DMS53 treated with DMSO at 0.1 percent for 48 hours (cell line): ENCODE measurements around the gene COL4A1.

Source experiments
- DNase-seq: peaks from one replicate; lab custom pipeline; 2025; ENCODE audit not compliant: unreplicated experiment; lab: John Stamatoyannopoulos, UW

The COL4A1 gene

GRCh38 chr13:110309661-110310524 is 2.9 kb upstream of the COL4A1 start:
- no peak for DNase-seq

GRCh38 chr13:110308656-110309359 is 1.9 kb upstream of the COL4A1 start:
- DNase-seq = no peak

DNA sequence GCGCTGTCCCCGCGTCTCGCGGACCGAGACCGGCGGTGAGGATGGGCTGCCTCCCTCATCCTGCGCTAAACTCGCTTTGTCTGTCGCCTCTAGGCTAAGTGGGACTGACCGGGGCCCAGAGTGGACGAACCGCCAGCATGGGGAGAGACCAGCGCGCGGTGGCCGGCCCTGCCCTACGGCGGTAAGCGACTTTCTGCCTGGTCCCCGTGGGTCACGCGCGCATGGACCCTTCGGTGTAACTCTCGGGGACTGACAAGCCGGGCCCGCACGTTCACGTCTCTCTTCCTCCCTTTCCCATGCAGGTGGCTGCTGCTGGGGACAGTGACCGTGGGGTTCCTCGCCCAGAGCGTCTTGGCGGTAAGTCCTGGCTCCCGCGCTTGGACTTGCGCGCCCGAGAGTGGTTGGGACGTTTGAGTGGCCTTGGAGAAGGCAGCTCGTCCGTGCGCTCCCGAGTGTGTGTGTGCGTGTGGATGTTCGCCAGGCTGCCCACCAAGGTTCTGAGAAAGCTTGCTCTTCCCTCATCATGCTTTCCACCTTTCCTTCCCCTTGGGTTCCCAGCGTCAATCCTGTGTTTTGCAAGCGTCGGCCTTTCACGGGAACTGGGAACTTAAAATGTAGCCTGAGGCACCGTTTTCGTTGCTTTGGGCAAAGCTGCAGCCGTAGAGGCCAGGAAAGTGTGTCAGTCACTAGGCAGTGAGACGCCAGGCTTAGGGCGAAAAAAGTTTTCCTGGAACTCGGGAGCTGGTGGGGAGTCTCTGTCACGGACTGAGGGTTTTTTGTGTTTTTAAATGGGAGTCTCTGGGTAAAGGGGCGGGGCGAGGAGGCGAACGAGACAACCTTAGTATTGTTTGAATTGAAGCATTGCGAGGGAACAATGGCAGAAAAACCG is 1.1 kb upstream of the COL4A1 start:
- DNase-seq = no peak

- DNase-seq = no peak
Observed at GRCh38 chr13:110306340-110306959, 507 bp downstream of the COL4A1 start.

DNA sequence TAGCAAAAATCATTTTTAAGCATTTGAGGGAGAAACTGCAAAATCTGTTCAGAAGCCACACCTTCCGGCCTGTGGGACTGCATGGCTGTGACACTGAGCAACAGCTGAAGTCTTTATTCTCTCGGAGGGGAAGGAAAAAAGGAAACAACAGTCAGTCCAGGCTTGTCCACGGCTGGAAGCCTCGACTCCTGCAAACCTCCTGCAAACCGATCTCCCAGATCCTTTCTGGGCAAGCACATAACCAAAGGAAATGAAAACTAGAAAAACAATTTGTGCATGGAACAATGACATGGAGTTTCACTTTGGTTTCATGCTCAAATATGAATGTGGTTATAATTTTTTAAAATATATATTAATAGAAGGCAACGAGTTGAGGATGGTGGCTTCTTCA is 1.0 kb downstream of the COL4A1 start:
- no peak for DNase-seq

GRCh38 chr13:110305544-110305943 is 1.4 kb downstream of the COL4A1 start:
- DNase-seq = no peak

GRCh38 chr13:110305001-110305400 is 2.0 kb downstream of the COL4A1 start:
- DNase-seq = no peak

DNA sequence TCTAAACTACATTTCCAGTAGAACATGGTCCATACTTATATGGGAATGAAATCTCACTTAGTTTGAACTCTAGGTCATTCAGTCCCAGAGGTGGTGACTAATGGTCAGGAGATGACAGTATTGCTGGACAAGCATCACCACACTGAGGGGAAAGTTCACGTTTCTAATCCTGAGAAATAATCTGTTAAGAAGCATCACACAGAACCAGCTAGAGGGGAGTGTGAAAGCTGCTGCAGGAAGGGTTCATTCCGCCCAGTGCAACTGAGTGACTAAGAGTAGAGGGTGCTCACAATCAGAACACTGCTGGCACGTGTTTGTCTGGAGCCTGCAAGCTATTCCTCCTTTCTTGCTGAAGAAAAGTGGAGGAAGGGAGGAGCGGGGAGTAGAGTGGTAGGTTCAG is 2.7 kb downstream of the COL4A1 start:
- no peak for DNase-seq

- no peak for DNase-seq
Observed at GRCh38 chr13:110303644-110304043, 3.3 kb downstream of the COL4A1 start.

DNA sequence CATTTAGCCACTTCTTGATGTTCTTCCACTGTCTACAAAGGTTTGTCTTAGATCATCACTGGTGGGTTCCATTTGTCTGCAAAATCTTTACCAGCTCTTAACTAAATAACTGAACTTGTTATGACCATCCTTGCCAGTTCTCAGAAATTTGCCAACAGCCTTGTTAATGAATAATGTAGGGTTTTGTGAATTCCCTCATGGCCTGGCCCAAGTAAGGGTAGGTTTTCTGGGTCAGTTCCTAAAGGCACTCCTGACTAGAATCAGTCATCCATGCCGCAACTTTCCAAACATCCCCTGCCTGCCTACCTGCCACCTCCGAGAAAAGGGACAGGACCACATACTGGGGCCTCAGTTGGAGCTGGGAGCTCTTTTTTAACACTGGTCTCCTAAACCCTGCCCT is 4.0 kb downstream of the COL4A1 start:
- no peak for DNase-seq

DNA sequence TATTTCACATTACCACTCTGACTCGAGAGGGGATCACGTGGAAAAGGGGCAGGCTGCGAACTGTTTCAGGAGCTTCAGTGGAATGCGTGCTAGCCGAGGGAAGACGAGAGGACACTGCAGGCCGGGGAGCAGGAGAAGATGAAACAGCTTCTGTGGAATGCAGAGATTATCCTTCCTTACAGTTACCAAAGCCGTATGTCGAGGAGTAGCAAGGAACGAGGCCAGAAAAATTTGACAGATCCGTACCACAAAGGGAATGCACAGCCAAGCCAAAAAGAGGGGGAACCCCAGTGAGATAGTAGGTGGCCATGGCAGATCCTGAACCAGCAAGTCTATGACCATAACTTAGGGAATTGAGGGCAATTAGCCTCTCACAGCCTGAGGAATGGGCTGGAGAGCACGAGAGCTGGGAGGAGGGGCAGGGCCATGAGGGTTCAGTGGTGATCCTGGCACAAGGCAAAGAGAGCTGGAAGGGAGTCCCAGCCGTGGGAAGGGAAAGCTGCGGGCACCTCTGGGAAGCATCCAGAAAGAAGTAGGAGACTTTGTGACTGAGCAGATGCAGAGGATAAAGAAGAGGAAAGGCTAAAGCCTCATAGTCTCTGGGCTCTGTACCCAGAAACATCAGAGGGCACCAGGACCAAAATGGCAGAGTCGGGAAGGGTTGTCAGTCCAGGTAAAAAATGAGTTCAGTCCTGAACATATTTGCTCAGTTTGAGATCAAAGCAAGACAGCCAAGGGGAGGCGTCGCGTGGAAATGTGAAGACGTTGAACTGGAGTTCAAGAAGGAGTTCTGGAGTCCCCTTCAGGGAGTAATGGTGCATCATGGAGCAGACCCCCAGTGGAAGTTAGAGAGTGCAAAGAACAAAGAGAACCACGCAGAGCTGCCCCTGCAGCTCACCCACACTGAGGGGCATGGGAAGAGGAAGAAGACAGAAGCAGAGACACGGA is 5.1 kb downstream of the COL4A1 start:
- no peak for DNase-seq

DNA sequence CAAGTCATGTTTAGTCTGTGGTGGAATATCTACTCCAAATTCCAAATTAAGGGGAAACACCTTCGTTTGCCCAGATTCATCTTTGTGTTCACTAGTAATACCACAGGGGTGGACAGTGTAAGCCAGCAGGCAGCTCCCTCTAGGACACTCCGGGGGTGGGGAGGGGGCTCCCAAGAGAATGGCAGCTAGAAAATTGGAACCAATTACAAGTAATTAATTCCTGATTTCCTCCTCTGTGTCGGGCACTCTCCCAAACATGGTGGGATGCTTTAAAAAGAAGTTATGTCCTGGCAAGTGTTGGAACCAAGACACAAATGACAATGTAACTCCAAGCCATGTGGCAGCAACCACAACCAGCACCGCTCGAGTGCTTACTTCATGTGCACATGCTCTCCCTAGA is 5.9 kb downstream of the COL4A1 start:
- DNase-seq = no peak

GRCh38 chr13:110300090-110300815 is 6.7 kb downstream of the COL4A1 start:
- no peak for DNase-seq

- no peak for DNase-seq
Observed at GRCh38 chr13:110299283-110299840, 7.6 kb downstream of the COL4A1 start.

DNA sequence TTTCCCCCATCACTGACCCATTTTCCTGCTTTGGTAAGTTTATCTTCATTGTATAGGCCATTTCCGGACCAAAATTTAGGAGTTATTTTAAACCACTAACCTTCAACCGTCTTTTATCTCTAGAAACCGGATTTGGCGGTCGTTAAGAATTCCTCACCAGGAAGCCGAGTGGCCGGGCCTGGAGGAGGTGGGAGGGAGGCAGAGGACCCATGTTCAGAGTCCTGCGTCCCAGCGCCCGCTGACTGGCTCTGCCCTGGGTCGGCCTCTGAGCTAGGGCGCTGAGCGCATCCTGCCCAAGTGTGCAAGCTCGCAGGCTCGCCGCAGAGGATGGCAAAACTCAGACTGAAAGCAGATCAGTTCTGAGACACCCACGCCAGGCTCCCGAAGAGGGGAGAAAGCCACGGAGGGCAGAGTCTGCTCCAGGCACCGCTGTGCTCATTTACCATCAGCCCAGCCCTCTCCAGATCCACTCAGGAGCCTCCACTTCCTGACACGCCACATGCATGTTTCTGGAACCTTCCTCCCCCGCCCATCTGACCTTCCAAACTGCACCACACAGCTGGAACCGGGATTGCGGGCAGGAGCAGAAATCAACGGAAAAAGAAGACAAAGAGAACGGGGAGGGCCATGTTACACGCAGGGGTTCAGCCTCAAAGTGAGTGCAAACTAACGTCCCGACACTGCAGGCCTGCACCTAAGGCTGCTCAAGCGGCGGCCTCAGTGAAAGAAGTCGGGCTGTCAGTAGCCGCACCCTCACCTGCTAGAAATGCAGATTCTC is 8.3 kb downstream of the COL4A1 start:
- no peak for DNase-seq

- DNase-seq = no peak
Observed at GRCh38 chr13:110297766-110298504, 9.0 kb downstream of the COL4A1 start.

- DNase-seq = no peak
Observed at GRCh38 chr13:110297011-110297410, 9.9 kb downstream of the COL4A1 start.
